Left cardiac atrium (tissue), 4 donors: ENCODE data around the gene IRF7. TPM values are rescaled to one million over a fixed set of nuclear protein-coding genes. Genes with fewer than 3 reads are reported as not detected.
A peak's percentile ranks its signal among the peaks of the same experiment; 100 is the strongest.

Source experiments
- ATAC-seq, 2 donors: fragments of 200-7000 bp; cut with Tn5 transposase; one replicate each; pipeline ENCODE4 v1.9.1; 2020; ENCODE audit warnings: mild to moderate bottlenecking in 2 of 2, moderate library complexity in 2 of 2
- DNase-seq: peaks from one replicate; pipeline ENCODE4 v3.0.0-alpha.2; 2020
- intact Hi-C, 2 donors: fragments of 100-400 bp; cut with DNase I; formaldehyde crosslinking; loops; one replicate each; pipeline versions ENCODE4 v1.14.1 to v1.15.1; 2022 to 2023
- total RNA-seq, 2 donors: library from RNA; stranded (reverse); fragmentation: NEBNext Ultra II Directional; extraction: Animal tissue kit (Norgen Biotek cat#: 25700); gene quantifications; one replicate each; pipeline ENCODE4 v1.2.1, GENCODE V29; 2021
- donor health status: DM: no; HTN: yes; CAD: no.
- donor health status: DM: no; HTN: yes; CAD: no; lungs with severe emphysema.
- donor health status: DM: yes; HTN: yes; CAD: no.
- donor health status: Dilated cardiomyopathy.

IRF7 gene
- total RNA-seq, 2 donors from 2014 or later = 12.1 to 24.3 TPM

- ATAC-seq (no peak), DNase-seq (no peak)
- intact Hi-C loops = no loop called here
These were observed 9.2 kb upstream of the IRF7 start, which contains the start of gene CDHR5 for GRCh38 chr11:624705-625635. Gene CDHR5, minus strand, starts transcription at chr11:624955. Its CDS starts 53 bp downstream, at chr11:624902.

- intact Hi-C loops = no loop called here
- ATAC-seq = no peak
- DNase-seq = no peak
These were observed 8.4 kb upstream of the IRF7 start for GRCh38 chr11:623999-624704.

GRCh38 chr11:623349-623869 is 7.7 kb upstream of the IRF7 start:
- intact Hi-C loops = no loop called here
- no peak for DNase-seq
- ATAC-seq = no peak

- no peak for DNase-seq
- no peak for ATAC-seq
- intact Hi-C loops = no loop called here
These were observed 6.1 kb upstream of the IRF7 start for GRCh38 chr11:621838-622237.

- ATAC-seq (no peak), DNase-seq (peak; percentile 19)
- intact Hi-C loops = no loop called here
These were observed 5.4 kb upstream of the IRF7 start for GRCh38 chr11:620935-621814.

- no peak for DNase-seq
- ATAC-seq = no peak
- intact Hi-C loops = no loop called here
These were observed 4.5 kb upstream of the IRF7 start for GRCh38 chr11:620201-620600.

- DNase-seq (peak; percentile 20), ATAC-seq (no peak)
- intact Hi-C loops = loop anchor here in 1 of 2 donors (10.0 kb wide), 1 partner anchor 65 kb away; no protein-coding TSS in a partner anchor
These were observed 3.9 kb upstream of the IRF7 start for GRCh38 chr11:619628-620050.

- intact Hi-C loops = loop anchor here in 1 of 2 donors (10.0 kb wide), 1 partner anchor 64 kb away; no protein-coding TSS in a partner anchor
These were observed 3.3 kb upstream of the IRF7 start for GRCh38 chr11:618856-619627.

GRCh38 chr11:617912-618682 is 2.3 kb upstream of the IRF7 start:
- intact Hi-C loops = loop anchor here in 1 of 2 donors (10.0 kb wide), 1 partner anchor 63 kb away; no protein-coding TSS in a partner anchor
- ATAC-seq = no peak
- DNase-seq = no peak

More at GRCh38 chr11:618856-619627, 3.3 kb upstream of the IRF7 start:
- ATAC-seq (no peak), DNase-seq (no peak)

GRCh38 chr11:617199-617911 is 1.6 kb upstream of the IRF7 start:
- intact Hi-C loops = loop anchor here in 1 of 2 donors (10.0 kb wide), 1 partner anchor 63 kb away; no protein-coding TSS in a partner anchor
- ATAC-seq = no peak
- peak; percentile 36 for DNase-seq

GRCh38 chr11:616320-617198 is 809 bp upstream of the IRF7 start:
- no peak for ATAC-seq
- peak; percentile 54 for DNase-seq
- intact Hi-C loops = loop anchor here in 1 of 2 donors (10.0 kb wide), 1 partner anchor 62 kb away; no protein-coding TSS in a partner anchor

- DNase-seq = peak; percentile 46
- intact Hi-C loops = loop anchor here (5.0 to 10.0 kb wide), 2 partner anchors 38 to 60 kb away; partner anchors contain the start of gene PHRF1 (in 1 of the 2)
These were observed 887 bp downstream of the IRF7 start for GRCh38 chr11:614623-615503.

GRCh38 chr11:614021-614622 is 1.6 kb downstream of the IRF7 start:
- peak; percentile 28 for DNase-seq
- intact Hi-C loops = loop anchor here (5.0 to 10.0 kb wide), 2 partner anchors 37 to 59 kb away; partner anchors contain the start of gene PHRF1 (in 1 of the 2)
- no peak for ATAC-seq

More at GRCh38 chr11:614623-615503, 887 bp downstream of the IRF7 start:
- peak; percentile 2 to 3 for ATAC-seq
